HepG2 (cell line): ENCODE measurements around the gene NT5DC1.
A peak's percentile ranks its signal among the peaks of the same experiment; 100 is the strongest.

Experiments used
- BCL6 ChIP-seq: IDR thresholded peaks from 2 replicates; pipeline ENCODE4 v1.6.1; 2016; ENCODE audit warnings: missing genetic modification reagents, missing compliant biosample characterization
- KLF6 ChIP-seq: IDR thresholded peaks from 2 replicates; pipeline ENCODE4 v1.8.0; 2016; ENCODE audit warnings: missing biosample characterization, missing genetic modification reagents
- ZKSCAN8 ChIP-seq: IDR thresholded peaks from 2 replicates; pipeline ENCODE4 v1.6.1; 2016; ENCODE audit warnings: borderline replicate concordance, missing genetic modification reagents, missing compliant biosample characterization
- ZNF501 ChIP-seq: sonication (generic); formaldehyde crosslinking; IDR thresholded peaks from 2 replicates; pipeline ENCODE4 v1.5.1; 2020; ENCODE audit warnings: mild to moderate bottlenecking, moderate library complexity, missing genetic modification reagents
- ZNF792 ChIP-seq: IDR thresholded peaks from 2 replicates; pipeline ENCODE4 v1.6.1; 2016
- TF ChIP-seq, protein P1 (sequence below): sonication (generic); formaldehyde crosslinking; conservative IDR thresholded peaks from 2 replicates; pipeline ENCODE4 v1.8.1; 2023; ENCODE audit warnings: missing genetic modification reagents
- TF ChIP-seq, protein P2 (sequence below): fragments of 450-650 bp; IDR thresholded peaks from 2 replicates; pipeline ENCODE4 v1.6.1; 2016

DNA sequence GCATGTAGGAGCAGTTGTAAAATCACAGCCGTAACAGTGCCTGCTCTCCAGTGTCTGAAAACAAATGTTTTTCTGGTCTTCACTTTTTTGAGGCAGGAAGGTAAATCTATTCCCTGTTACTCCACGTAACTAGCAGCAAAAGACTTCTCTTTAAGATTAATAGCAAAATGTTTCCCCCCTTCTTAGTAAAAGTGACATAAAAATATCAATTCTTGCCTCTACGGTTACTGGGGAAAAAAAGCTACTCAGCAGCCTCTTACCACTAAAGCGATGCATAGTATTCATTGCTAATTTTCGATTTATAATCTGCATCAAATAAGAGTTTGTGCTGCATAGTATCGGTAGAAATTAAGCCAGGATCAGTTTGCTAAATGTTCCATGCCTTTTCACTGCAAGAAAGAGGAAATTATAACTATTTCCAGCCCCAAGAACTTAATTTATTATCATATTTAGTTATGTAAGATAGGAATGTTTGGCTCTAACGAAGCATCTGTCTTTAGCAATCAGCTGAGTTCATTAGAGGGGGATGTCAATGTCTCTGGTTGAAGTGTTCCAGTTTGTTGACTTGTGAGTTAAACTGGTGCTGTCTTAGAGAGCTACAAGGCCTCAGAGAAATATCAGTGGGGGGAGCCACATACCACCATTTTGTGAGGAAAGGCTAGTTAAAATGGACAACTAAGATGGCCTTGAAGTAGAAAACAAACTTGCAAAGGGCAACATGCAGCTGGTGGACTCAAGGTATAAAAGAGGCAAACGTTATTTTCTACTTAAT, 179.7 kb downstream of the NT5DC1 start:
- no peak; the same call in 1 of the 2 replicates for TF ChIP-seq ZNF792 (CRISPR knock-in tag)
- TF ChIP-seq, protein P1, sequence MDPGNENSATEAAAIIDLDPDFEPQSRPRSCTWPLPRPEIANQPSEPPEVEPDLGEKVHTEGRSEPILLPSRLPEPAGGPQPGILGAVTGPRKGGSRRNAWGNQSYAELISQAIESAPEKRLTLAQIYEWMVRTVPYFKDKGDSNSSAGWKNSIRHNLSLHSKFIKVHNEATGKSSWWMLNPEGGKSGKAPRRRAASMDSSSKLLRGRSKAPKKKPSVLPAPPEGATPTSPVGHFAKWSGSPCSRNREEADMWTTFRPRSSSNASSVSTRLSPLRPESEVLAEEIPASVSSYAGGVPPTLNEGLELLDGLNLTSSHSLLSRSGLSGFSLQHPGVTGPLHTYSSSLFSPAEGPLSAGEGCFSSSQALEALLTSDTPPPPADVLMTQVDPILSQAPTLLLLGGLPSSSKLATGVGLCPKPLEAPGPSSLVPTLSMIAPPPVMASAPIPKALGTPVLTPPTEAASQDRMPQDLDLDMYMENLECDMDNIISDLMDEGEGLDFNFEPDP (CRISPR knock-in tag), result peak; percentile 81; the same call in 1 of the 2 replicates
- TF ChIP-seq ZKSCAN8 (CRISPR knock-in tag), result no peak
- TF ChIP-seq, protein P2, sequence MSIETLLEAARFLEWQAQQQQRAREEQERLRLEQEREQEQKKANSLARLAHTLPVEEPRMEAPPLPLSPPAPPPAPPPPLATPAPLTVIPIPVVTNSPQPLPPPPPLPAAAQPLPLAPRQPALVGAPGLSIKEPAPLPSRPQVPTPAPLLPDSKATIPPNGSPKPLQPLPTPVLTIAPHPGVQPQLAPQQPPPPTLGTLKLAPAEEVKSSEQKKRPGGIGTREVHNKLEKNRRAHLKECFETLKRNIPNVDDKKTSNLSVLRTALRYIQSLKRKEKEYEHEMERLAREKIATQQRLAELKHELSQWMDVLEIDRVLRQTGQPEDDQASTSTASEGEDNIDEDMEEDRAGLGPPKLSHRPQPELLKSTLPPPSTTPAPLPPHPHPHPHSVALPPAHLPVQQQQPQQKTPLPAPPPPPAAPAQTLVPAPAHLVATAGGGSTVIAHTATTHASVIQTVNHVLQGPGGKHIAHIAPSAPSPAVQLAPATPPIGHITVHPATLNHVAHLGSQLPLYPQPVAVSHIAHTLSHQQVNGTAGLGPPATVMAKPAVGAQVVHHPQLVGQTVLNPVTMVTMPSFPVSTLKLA, result no peak
- 0 out of 2 replicates have a peak, but pooled peaks have one; percentile 3 for TF ChIP-seq KLF6 (CRISPR knock-in tag)
- no peak for TF ChIP-seq BCL6 (CRISPR knock-in tag)
- no peak for TF ChIP-seq ZNF501 (CRISPR knock-in tag)
